Immature natural killer cell (primary cell): ENCODE results near the gene DDAH1. TPM values are rescaled to one million over a fixed set of nuclear protein-coding genes. Genes with fewer than 3 reads are reported as not detected.
"Not testable (repeated sequence)": the region's sequence is repeated elsewhere in the genome, so short reads cannot be mapped to it uniquely, and the experiment has no call there.

Experiments
- DNase-seq, 3 donors: peaks; one replicate each; pipeline ENCODE4 v3.0.0; 2022; ENCODE audit warnings: mixed read lengths in 1 of 3
- H3K27ac Mint-ChIP-seq, 6 donors: one replicate each; pipeline ENCODE4 v1.8.0; 2020; ENCODE audit warnings: mixed read lengths in 6 of 6, mild to moderate bottlenecking in 5 of 6, inconsistent platforms in 4 of 6, moderate library complexity in 3 of 6
- H3K27me3 Mint-ChIP-seq, 3 donors: one replicate each; pipeline ENCODE4 v1.8.0; 2020 to 2021; ENCODE audit warnings: low read depth in 3 of 3, mild to moderate bottlenecking in 3 of 3, mixed read lengths in 3 of 3, moderate library complexity in 3 of 3, inconsistent platforms in 1 of 3
- H3K36me3 Mint-ChIP-seq, 3 donors: one replicate each; pipeline ENCODE4 v1.8.0; 2020; ENCODE audit warnings: mixed read lengths in 3 of 3, inconsistent platforms in 2 of 3, mild to moderate bottlenecking in 2 of 3
- H3K4me1 Mint-ChIP-seq, 2 donors: one replicate each; pipeline ENCODE4 v1.8.0; 2020; ENCODE audit warnings: inconsistent platforms in 2 of 2, mild to moderate bottlenecking in 2 of 2, mixed read lengths in 2 of 2, moderate library complexity in 1 of 2
- H3K4me3 Mint-ChIP-seq, 5 donors: one replicate each; pipeline ENCODE4 v1.8.0; 2020; ENCODE audit warnings: mild to moderate bottlenecking in 5 of 5, mixed read lengths in 5 of 5, inconsistent platforms in 3 of 5, moderate library complexity in 3 of 5
- H3K9me3 Mint-ChIP-seq, 6 donors: one replicate each; pipeline ENCODE4 v1.8.0; 2020; ENCODE audit warnings: mild to moderate bottlenecking in 6 of 6, mixed read lengths in 6 of 6, inconsistent platforms in 4 of 6, moderate library complexity in 3 of 6
- polyA plus RNA-seq, 3 donors: library from polyadenylated mRNA; unstranded; fragments of 300-500 nt; fragmentation: Illumina TruSeq; gene quantifications; one replicate each; pipeline ENCODE4 v1.2.3, GENCODE V29; 2021

The DDAH1 gene
- polyA plus RNA-seq, result not detected

GRCh38 chr1:85465099-85465785, at the start of gene DDAH1:
Gene DDAH1, minus strand, starts transcription at chr1:85465159. Its CDS starts 114 bp downstream, at chr1:85465045.
- Mint-ChIP-seq H3K4me1 (peaks cover 8 to 13% of the 10 kb centered on the region in 2 donors), H3K4me3 (peak within 1 kb of the TSS; percentile 61 to 73 (median 61)), H3K27ac (no peak within 1 kb of the TSS), H3K27me3 (peaks cover 20 to 34% (median 26%) of the 10 kb centered on the region in 3 donors), H3K36me3 (no peaks in the 10 kb centered on the region), H3K9me3 (peaks cover 0 to 10% (median 0%) of the 10 kb centered on the region in 6 donors)
- DNase-seq, result no peak

- not testable (repeated sequence) for H3K4me1 Mint-ChIP-seq, DNase-seq, H3K36me3 Mint-ChIP-seq, H3K27me3 Mint-ChIP-seq, H3K4me3 Mint-ChIP-seq, H3K27ac Mint-ChIP-seq
- H3K9me3 Mint-ChIP-seq, result peaks cover 0 to 11% (median 4%) of the 10 kb centered on the region in 6 donors
Measured at GRCh38 chr1:85513998-85514397, 49.0 kb upstream of the DDAH1 start.

- Mint-ChIP-seq H3K36me3 (no peaks in the 10 kb centered on the region), H3K4me1 (no peaks in the 10 kb centered on the region), H3K9me3 (peaks cover 0 to 13% (median 4%) of the 10 kb centered on the region in 6 donors), H3K27me3 (peaks cover 0 to 9% (median 0%) of the 10 kb centered on the region in 3 donors), H3K4me3 (no peak overlapping the region), H3K27ac (no peak overlapping the region)
- DNase-seq, result no peak
Measured at GRCh38 chr1:85504417-85504816, 39.5 kb upstream of the DDAH1 start.

GRCh38 chr1:85502625-85503083, 37.7 kb upstream of the DDAH1 start:
- peaks cover 0 to 7% (median 0%) of the 10 kb centered on the region in 3 donors for H3K27me3 Mint-ChIP-seq
- H3K9me3 Mint-ChIP-seq, result peaks cover 0 to 13% (median 4%) of the 10 kb centered on the region in 6 donors
- no peak for DNase-seq
- no peaks in the 10 kb centered on the region for H3K4me1 Mint-ChIP-seq
- H3K36me3 Mint-ChIP-seq, result no peaks in the 10 kb centered on the region
- no peak overlapping the region for H3K27ac Mint-ChIP-seq
- no peak overlapping the region for H3K4me3 Mint-ChIP-seq

GRCh38 chr1:85502171-85502570, 37.2 kb upstream of the DDAH1 start:
- Mint-ChIP-seq H3K36me3 (no peaks in the 10 kb centered on the region), H3K9me3 (peaks cover 0 to 13% (median 4%) of the 10 kb centered on the region in 6 donors), H3K4me3 (no peak overlapping the region), H3K27ac (no peak overlapping the region), H3K27me3 (peaks cover 0 to 7% (median 0%) of the 10 kb centered on the region in 3 donors), H3K4me1 (no peaks in the 10 kb centered on the region)
- DNase-seq, result no peak

GRCh38 chr1:85501355-85501898, 36.5 kb upstream of the DDAH1 start:
- Mint-ChIP-seq H3K36me3 (no peaks in the 10 kb centered on the region), H3K27ac (no peak overlapping the region), H3K4me1 (no peaks in the 10 kb centered on the region), H3K27me3 (peaks cover 0 to 7% (median 0%) of the 10 kb centered on the region in 3 donors), H3K4me3 (no peak overlapping the region), H3K9me3 (peaks cover 0 to 13% (median 4%) of the 10 kb centered on the region in 6 donors)
- no peak for DNase-seq

- no peak for DNase-seq
- H3K27ac Mint-ChIP-seq, result no peak overlapping the region
- H3K4me3 Mint-ChIP-seq, result no peak overlapping the region
- peaks cover 0 to 13% (median 4%) of the 10 kb centered on the region in 6 donors for H3K9me3 Mint-ChIP-seq
- no peaks in the 10 kb centered on the region for H3K4me1 Mint-ChIP-seq
- no peaks in the 10 kb centered on the region for H3K36me3 Mint-ChIP-seq
- peaks cover 0 to 5% (median 0%) of the 10 kb centered on the region in 3 donors for H3K27me3 Mint-ChIP-seq
Measured at GRCh38 chr1:85496941-85497582, 32.1 kb upstream of the DDAH1 start.

- no peak for DNase-seq
- no peaks in the 10 kb centered on the region for H3K36me3 Mint-ChIP-seq
- H3K27me3 Mint-ChIP-seq, result peaks cover 0 to 3% (median 0%) of the 10 kb centered on the region in 3 donors
- no peak overlapping the region for H3K4me3 Mint-ChIP-seq
- H3K27ac Mint-ChIP-seq, result no peak overlapping the region
- H3K9me3 Mint-ChIP-seq, result peaks cover 0 to 7% (median 0%) of the 10 kb centered on the region in 6 donors
- no peaks in the 10 kb centered on the region for H3K4me1 Mint-ChIP-seq
Measured at GRCh38 chr1:85495556-85495955, 30.6 kb upstream of the DDAH1 start.

GRCh38 chr1:85494904-85495266, 29.9 kb upstream of the DDAH1 start:
- H3K27me3 Mint-ChIP-seq, result peaks cover 0 to 3% (median 0%) of the 10 kb centered on the region in 3 donors
- H3K4me1 Mint-ChIP-seq, result no peaks in the 10 kb centered on the region
- DNase-seq, result no peak
- no peak overlapping the region for H3K4me3 Mint-ChIP-seq
- no peaks in the 10 kb centered on the region for H3K9me3 Mint-ChIP-seq
- H3K36me3 Mint-ChIP-seq, result no peaks in the 10 kb centered on the region
- no peak overlapping the region for H3K27ac Mint-ChIP-seq

- Mint-ChIP-seq H3K36me3 (no peaks in the 10 kb centered on the region), H3K27me3 (peaks cover 0 to 4% (median 0%) of the 10 kb centered on the region in 3 donors), H3K4me3 (no peak overlapping the region), H3K27ac (no peak overlapping the region), H3K9me3 (no peaks in the 10 kb centered on the region), H3K4me1 (no peaks in the 10 kb centered on the region)
- DNase-seq, result no peak
Measured at GRCh38 chr1:85494074-85494903, 29.3 kb upstream of the DDAH1 start.

- peaks cover 0 to 3% (median 0%) of the 10 kb centered on the region in 6 donors for H3K9me3 Mint-ChIP-seq
- DNase-seq, result no peak
- H3K27ac Mint-ChIP-seq, result no peak overlapping the region
- H3K4me1 Mint-ChIP-seq, result no peaks in the 10 kb centered on the region
- no peak overlapping the region for H3K4me3 Mint-ChIP-seq
- peaks cover 0 to 6% (median 2%) of the 10 kb centered on the region in 3 donors for H3K27me3 Mint-ChIP-seq
- no peaks in the 10 kb centered on the region for H3K36me3 Mint-ChIP-seq
Measured at GRCh38 chr1:85490270-85490985, 25.5 kb upstream of the DDAH1 start.

GRCh38 chr1:85488126-85488525, 23.2 kb upstream of the DDAH1 start:
- Mint-ChIP-seq H3K36me3 (no peaks in the 10 kb centered on the region), H3K4me3 (no peak overlapping the region), H3K4me1 (no peaks in the 10 kb centered on the region), H3K27ac (no peak overlapping the region), H3K9me3 (peaks cover 0 to 3% (median 0%) of the 10 kb centered on the region in 6 donors), H3K27me3 (peaks cover 0 to 3% (median 2%) of the 10 kb centered on the region in 3 donors)
- DNase-seq, result no peak

GRCh38 chr1:85485516-85485915, 20.6 kb upstream of the DDAH1 start:
- Mint-ChIP-seq H3K9me3 (peaks cover 0 to 3% (median 0%) of the 10 kb centered on the region in 6 donors), H3K27ac (no peak overlapping the region), H3K36me3 (no peaks in the 10 kb centered on the region), H3K4me3 (no peak overlapping the region), H3K27me3 (peaks cover 0 to 5% (median 2%) of the 10 kb centered on the region in 3 donors), H3K4me1 (no peaks in the 10 kb centered on the region)
- DNase-seq, result no peak
